Measurements from ENCODE around the gene MLLT6.

Gene MLLT6

DNA sequence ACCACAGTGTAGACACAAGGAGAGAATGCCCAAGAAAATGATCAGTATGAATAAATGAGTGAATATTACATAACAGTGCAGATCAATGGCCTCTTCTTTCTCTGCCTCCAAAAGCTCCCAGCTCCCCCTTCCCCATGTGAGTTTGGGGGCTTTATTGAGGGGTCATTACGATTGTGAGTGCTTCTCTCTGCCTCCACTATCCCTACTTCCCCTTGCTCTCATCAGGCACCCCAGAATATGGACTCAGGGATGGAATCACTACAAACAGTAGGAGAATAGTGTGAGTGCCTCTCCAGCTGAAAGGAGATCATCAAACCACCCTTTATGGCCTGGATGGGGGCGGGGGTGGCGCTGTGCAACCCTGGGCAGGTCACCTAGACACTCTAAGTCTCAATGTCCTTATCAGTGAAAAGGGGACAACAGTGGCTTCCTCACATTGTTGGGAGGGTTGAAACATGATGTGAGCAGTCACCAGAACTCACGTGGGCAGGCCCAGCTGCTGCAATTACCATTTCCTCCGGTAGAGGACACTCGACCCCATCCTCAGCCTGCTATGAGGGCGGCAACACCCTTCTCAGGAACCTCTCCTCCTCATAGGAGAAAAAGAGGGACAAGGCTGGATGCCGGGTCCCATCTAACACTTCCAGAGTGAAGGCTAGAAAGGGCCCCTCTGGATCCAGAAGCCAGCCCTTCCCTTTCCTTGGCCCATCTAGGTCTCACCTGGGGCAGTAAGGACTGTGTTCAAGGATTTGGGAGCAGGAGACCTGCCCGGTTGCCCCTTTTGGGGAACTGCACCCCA, 28.2 kb upstream of the MLLT6 start:
- peak; percentile 86 for DNase-seq

DNA sequence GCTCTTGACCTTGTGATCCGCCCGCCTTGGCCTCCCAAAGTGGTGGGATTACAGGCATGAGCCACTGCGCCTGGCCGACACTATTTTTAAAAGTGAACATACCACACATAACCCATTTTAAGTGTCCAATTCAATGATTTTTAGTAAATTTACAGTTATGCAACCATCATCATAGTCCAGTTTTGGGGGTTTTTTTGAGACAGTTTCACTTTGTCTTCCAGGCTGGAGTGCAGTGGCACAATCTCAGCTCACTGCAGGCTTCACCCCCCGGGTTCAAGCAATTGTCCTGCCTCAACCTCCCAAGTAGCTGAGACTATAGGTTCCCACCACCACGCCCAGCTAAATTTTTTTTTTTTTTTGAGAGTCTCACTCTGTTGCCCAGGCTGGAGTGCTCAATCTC, 27.3 kb upstream of the MLLT6 start:
- DNase-seq: no peak

DNA sequence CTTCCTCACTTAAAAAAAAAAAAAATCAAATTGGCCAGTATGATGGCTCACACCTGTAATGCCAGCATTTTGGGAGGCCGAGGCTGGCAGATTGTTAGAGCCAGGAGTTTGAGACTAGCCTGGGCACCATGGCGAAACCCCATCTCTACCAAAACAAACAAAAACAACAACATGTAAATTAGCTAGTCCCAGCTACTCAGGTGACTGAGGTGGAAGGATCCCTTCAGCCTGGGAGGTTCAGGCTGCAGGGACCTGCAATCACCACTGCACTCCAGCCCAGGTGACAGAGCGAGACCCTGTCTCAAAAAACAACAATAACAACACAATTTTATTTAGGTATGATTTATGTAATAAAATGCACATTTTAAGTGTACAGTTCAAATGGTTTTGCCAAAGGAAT, 24.0 kb upstream of the MLLT6 start:
- DNase-seq: no peak

DNA sequence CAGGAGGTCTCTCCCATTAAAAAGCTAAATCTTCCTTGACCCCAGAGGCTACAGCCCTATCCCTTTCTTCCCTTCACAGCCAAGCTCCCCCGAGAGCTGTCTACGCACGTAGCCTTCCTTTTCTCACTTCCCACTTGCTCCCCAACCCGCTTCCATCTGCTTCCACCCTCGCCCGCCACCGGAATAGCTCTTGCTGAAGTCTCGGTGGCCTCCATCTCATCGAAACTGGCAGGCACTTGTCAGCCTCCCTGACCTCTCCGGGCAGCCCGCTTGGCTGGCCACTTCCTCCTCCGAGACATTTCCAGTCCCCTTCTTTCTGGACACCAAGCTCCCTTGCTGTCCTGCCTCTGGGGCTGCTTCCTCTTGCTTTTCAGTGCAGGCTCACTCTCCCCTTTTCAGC, 19.6 kb upstream of the MLLT6 start:
- no peak for DNase-seq

DNA sequence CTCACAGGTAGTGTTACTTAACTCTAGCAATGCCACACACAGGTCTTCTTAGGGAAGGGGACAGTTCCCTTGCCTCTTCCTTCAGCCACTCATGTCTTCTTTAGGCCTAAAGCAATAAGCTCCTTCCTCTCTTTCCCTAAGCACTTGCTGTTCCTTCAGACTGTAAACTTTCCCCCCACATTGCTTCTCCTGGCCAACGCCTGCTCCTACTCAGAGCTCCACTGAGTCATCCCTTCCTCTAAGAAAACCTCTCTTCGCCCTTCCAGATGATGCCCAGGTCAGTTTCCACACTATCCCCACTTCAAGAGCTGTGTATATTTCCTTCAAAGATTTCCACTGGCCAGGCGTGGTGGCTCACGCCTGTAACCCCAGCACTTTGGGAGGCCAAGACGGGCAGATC, 17.8 kb upstream of the MLLT6 start:
- peak; percentile 64 for DNase-seq

DNA sequence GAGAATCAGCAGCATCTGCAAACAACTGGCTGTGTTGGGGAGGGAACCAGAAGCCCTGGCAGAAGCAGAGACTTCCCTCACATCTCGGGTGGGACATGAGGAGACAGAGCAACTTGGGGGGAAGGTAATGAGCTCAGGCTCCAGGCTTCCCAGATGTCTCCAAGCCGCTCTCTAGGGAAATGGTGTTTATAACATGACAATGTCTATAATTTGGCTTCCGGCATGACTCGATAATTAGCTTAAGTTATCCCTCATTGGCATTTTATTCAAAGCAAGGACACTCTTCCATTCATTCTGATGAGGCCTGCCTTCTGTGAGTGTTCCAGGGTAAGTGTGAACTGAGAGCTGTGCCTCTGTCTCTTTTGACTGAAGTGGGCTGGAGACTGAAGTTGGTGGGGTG, 14.7 kb upstream of the MLLT6 start:
- no peak for DNase-seq

DNA sequence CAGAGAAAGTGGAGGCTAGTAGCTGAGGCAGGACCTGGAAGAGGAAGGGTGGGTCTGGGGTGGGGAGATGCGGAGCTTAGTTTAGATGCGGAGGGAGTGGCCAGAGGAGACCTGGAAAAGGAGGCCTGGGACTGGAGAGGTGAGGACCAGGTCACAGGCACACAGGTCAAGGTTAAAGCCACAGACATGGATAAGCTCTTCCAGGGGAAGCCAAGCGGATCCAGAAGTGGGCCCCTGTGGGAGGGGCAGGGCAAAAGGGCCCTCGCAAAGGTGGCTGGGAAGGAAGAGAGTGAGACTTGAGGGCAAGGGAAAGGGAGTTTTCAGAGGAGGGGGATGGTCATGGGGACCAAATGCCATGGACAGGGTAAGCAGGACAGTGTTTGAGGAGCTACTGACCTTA, 13.9 kb upstream of the MLLT6 start:
- DNase-seq: no peak

DNA sequence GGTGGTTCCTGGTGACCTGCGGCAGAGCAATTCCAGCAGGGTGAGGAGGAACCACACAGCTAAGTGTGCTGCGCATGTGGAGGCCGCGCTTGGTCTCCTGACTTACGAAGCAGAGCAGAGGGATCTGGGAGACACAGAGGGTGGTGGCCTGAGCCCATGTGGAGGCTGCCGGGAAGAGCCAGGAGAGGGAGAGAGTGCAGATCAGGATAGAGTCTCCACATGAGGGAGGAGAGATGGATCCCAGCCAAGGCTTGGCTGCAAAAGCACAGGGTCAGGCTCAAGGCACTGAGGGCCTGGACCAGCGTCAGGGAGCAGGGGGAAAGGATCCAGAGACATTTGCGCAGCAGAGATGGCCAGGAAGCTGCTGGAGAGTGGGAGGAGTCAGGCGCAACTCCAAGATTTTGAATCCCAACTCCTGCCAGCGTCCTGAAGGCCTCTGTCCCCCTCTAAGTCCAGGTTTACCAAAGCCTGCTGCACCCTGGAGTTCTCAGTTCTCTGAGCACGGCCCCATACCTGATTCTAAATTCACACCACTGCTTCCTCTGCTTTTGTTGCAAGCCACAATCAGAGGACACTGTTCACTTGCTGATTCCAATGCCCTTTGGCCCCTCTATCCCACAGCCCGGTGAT, 11.3 kb upstream of the MLLT6 start:
- DNase-seq: peak; percentile 48

DNA sequence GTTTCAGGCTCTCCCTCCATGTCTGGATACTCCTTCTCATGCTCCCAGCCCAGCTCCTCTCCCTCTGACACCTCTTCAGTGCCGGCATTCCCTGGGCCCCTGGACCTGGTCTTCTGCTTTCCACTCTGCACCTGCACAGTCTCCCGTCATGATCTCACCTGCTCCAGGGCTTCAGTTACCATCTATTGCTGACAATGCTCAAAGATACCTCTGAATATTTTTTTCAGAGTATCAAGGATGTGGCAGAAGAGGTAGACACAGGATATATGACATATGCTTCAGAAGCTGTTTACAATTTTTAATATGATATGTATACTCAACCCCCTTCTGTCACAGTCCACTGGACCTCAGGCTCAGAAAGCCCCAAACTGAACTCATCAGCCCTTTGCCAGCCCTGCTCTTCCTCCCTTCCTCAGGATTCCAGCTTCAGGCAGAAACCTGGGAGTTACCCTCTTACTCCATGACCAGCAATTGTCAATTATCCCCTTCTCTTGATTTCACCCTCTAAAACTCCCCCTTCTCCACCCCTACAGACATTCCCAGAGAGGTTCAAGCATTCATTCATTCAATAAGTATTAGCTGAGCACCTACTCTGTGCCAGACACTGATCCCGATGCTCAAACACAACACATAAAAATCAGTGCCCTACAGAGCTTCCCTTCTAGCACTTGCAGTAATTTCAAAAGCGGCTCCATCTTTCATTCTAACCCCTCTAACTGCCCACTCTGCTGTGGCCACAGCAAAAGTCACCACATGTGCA, 7.8 kb upstream of the MLLT6 start:
- no peak for DNase-seq

DNA sequence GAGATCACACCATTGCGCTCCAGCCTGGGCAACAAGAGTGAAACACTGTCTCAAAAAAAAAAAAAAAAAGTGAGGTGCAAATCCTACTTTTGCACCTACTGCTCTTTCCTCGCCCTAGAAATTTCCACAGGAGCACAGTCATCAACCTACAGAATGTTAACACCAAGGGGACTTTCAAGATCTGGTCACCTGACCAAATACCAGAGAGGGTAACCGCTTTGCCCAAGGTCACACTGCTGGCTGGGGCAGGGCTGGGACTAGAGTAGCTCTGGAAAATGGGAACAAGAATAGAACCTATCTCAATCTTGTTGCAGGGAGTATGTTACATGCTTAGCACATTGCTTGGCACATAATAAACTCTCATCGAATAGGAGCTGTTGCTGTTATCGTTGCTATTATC, 6.3 kb upstream of the MLLT6 start:
- no peak for DNase-seq

DNA sequence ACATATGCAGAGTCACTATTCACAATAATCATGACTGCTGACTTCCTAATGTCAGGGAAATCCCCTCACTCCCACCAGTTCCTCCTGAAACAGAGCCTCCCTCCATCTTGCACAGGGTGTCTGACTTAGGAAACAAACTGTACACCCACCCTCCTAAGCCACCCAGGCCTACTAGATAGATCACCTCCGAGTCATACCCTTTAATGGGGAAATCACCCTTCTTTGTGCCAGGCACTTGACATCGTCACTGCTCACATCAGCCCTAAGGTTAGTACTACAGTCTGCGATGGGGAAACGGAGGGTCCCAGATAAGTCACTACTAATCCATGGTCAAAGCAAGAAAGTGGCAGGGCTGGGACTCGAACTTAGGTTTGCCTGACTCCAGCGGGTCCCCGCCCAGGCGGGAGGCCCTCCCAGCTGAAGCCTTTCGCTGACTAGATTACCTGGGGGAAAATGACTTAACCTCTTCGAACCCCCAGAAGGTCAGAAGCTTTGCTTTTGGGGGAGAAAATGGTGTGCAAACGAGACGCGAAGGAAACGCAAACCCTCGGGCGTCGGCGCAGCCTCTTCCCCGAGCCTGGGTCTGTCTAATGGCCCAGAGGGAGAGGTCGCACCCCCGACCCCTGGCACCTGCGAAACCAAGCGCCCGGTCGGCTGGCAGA, 3.4 kb upstream of the MLLT6 start:
- DNase-seq: peak; percentile 56

DNA sequence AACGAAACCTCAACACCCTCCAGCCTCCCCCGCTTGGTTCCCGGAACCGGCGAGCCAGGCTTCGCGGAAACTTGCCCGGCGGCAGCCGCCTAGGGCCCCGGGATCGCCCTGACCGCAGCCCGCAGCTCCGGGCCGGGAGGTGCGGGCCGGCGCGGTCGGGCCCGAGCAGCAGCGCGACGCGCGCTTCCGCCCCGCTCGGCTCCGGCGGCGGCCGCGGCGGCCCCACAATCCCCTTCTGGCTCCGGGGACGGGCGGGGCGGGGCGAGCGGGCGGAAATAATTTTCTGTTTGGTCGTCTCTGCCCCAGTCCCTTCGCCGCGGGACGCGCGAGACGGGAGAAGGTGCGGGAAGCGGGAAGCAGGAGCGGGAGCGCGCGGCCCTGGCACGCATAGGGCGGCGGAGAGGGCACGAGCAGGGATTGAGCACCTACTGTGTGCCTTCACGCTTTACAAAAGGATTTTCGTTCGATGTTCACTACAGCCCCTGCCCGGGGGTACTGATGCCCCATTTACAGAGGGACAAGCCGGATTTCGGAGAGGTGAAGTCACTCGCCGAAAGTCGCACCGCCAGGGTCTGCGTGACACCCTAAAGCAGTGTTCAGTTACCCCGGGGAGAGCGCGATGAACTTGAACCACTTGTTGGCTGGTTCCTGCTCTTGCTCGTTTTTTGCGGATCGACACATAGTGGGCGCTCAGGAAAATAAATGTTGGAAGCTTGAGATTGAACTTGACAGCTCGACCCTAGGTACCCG, 2.7 kb upstream of the MLLT6 start:
- DNase-seq: peak; percentile 90

DNA sequence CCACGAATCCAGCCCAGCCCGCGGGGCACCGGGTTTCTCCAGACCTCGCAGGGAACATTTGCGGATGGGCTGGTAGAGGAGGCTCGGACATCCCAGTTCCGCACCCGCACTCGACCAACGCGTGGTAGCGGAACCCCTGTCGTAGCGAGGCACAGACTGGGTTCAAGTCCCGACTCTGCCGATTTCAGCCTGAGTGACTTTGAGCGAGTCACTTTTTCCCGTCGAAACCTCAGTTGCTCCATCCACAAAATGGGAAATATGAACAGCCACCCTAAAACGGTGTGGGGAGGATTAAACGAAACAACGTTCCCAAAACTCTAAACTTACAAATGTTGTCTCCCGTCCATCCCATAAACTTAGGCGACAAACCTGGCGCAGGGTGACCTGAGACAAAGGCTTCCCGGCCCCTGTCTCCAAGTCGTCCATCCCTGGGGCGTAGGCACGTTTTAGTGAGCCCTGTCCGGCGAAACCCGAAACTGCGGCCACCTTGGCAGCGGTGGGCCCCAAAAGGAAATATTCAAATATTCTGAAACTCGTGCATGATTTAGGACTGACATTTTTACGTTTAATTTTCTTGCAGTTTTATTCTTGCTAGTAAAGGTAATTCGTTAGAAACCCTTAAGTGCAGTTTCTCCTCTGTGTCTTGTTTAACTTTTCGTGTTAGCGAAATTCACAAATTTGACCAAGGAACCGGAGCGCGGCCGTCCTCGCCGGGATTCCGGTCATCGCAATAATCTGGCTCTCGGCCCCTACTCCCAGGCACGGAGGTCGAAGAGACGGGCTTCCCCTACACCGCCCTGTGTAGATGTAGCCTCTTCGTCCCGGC, 1.9 kb upstream of the MLLT6 start:
- no peak for DNase-seq

DNA sequence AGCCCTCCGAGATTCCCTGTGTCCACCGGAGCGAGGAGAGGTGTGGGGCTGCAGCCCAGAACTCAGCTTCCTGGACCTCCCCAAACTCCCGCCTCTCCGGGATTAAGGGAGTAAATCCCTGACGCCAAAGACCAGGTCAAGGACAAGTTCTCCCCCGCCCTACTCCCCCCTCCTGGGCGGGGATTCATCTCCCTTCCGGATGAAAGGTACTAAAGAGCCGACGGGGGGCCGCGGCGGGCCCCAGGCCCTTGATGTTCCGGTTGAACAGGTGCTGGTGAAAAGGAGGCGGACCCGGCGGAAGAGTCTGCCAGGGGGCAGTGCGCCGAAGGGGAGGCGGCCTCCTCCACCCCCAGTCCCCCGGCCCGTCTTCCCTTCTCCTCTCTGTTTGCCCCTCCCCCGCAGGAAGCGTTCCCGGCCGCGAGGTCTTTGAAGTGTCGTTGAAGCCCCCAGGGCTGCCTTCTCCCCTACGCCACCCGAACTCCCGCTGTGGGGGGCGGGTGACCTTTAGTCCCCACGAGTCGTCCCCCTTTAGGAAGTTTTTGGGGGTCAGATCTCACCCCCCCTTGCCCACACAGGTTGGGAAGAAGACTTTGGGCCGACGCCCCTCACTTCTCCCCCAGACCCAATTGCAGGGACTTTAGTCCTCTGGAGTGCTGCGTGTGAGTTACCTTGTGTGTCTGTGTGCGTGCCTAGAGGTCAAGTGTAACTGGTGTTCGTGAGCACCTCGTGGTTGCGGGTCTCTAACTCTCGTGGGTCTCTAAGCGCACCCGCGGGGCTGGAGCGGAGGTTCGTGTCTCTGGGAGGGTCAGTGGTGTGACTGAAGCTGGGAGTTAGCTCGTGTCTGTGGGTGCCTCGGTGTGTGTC, 1.1 kb upstream of the MLLT6 start:
- peak; percentile 67 for DNase-seq

DNA sequence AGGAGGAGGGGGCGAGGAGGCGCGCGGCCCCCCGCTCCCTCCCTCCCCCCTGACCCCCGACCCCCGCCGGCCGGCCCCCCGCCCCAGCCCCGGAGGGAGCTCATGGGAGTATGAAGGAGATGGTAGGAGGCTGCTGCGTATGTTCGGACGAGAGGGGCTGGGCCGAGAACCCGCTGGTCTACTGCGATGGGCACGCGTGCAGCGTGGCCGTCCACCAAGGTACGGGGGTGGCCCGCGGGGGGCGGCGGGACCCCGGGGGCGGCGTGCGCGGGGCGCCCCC, 390 bp downstream of the MLLT6 start:
- no peak for DNase-seq

DNA sequence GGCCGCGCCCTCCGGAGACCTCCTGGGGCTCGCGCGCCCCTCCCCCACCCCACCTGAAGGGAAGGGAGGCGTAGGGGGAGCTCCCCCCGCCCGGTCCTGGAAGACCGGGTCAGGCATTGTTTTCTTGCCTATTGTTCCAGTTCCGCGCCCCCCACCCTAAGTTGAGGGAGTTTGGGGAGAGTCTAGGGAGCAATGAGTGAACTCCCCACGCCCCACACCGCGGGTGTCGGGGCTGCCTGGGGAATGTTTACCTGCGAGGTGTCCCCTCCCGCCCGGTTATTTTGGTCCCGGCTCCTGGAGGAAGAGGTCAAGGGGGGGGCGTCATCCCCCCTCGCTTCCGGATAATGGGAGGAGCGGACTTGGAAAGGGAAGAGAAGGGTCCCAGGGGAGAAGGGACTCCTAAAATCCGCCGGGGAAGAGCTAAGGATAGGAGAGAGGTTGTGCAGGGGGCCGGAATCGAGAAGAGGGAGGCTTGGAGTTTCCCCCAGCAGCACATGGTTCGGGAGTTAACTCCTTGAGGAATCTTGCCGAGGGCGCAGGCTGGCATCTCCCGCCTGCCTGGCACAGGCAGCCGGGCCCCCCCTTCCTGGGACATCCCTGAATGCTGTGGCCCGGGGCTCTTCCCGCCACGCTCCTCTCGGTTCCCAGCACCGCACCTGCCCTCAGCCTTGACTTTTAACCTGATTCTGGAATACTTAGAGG, 881 bp downstream of the MLLT6 start:
- peak; percentile 51 for DNase-seq

DNA sequence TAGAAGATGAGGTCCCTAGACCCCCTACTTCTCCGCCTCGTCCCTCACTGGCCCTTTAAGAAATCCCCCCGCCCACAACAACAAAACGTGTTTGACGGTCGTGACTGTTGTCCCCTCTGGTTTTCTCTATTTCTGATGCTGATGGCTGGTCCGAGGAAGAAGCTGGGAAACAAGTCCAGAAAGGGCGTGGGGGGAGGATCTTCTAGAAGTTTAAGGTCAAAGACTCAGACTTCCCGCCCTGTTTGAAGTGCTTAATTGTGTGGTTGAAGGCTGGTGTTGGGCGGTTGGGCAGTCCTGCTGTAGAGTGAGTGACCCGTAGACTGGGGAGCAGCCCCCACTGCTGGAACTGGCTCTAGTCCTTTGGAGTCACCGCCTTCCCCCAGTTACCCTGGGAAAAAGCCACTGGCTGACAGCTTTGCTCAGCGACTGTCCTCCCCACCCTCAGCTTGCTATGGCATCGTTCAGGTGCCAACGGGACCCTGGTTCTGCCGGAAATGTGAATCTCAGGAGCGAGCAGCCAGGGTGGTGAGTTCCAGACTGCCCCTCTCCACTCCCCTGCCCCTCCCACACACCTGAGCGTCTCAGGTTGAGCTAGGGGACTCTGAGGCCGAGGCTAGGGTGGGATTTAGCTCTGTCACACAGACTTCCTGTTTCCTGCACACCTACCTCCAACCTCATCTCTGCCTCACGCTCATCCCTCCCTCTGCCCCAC, 1.6 kb downstream of the MLLT6 start:
- DNase-seq: peak; percentile 19

DNA sequence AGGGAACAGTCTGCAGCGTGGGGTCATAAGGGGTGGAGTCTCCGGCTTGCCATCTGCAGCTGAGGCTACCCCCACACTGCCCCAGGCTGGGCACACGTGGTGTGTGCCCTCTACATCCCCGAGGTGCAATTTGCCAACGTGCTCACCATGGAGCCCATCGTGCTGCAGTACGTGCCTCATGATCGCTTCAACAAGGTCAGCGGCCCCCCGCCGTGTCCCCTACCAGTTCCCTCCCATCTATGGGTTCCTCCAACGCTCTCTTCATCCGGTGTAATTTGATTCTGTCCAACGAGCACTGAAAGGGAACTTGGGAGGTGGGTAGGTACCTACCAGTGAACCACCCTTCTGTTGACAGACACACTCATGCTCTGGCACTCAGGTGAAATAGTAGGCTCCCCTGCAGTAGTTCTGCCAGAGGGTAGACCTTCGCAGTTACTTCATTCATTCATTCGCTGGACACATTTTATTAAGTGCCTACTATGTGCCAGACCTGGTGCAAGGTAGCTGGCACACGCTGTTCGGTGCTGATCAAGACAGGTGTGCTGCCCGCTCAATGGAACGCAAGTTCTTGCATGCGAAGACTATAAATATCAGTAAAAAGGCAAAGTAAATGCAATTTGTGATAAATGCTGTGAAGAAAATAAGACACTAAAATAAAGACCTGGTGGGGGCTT, 2.7 kb downstream of the MLLT6 start:
- DNase-seq: no peak
